ENCODE results near the gene OR10A4.

- TF ChIP-seq CTCF (IDR thresholded peaks at IDR 0.05; ENCODE audit: low read length) (no peak), EZH2phosphoT487 (IDR thresholded peaks at IDR 0.05; ENCODE audit: low read length) (no peak)
These were observed 489 bp downstream of the OR10A4 start for GRCh38 chr11:6876914-6877313.
